ENCODE measurements around the gene NUDCD2. TPM values are rescaled to one million over a fixed set of nuclear protein-coding genes. Genes with fewer than 3 reads are reported as not detected.

NUDCD2 gene
- polyA plus RNA-seq, 1 of the 3 experiments (the other 2 are of a cell fraction), result 7.8 TPM

DNA sequence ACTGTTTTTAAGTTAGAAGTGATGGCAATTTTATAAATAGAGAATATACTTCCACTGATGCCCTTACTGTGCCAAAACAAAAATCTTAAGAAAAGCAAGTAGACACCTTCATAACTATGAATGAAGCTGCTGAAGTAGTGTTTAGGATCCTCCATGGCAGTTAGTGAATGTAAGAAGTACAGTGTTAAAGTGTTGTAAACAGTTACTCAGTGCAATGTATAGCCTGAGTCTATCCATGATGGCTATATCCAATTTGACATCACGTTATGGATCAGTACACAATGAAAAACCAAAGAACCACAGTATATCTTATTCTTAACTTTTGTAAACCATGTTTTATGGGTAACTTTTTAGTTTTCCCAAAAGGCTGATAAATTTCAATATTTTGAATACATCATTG, 15.4 kb downstream of the NUDCD2 start (continued):
- TF ChIP-seq ZBTB33 (IDR thresholded peaks at IDR 0.05; ENCODE audit: borderline replicate concordance, low read depth) (no peak), TAF1 (IDR thresholded peaks at IDR 0.05; ENCODE audit: borderline replicate concordance, low read depth, low read length) (no peak), RAD21 (IDR thresholded peaks at IDR 0.05; ENCODE audit: low read length) (no peak)
- TF ChIP-seq, protein P1, sequence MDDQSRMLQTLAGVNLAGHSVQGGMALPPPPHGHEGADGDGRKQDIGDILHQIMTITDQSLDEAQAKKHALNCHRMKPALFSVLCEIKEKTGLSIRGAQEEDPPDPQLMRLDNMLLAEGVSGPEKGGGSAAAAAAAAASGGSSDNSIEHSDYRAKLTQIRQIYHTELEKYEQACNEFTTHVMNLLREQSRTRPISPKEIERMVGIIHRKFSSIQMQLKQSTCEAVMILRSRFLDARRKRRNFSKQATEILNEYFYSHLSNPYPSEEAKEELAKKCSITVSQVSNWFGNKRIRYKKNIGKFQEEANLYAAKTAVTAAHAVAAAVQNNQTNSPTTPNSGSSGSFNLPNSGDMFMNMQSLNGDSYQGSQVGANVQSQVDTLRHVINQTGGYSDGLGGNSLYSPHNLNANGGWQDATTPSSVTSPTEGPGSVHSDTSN (IDR thresholded peaks at IDR 0.05), result no peak

DNA sequence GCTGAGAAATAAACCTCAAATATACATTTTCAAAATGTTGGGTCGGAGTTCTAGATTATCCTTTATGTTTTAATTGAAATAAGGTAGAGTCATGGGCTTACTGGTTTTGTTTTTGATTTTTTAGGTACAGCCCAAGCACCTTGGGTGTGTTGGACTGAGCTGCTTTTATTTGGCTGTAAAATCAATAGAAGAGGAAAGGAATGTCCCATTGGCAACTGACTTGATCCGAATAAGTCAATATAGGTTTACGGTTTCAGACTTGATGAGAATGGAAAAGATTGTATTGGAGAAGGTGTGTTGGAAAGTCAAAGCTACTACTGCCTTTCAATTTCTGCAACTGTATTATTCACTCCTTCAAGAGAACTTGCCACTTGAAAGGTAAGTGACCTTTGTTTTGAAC, 18.9 kb downstream of the NUDCD2 start:
- TF ChIP-seq IRF3 (IDR thresholded peaks at IDR 0.05; ENCODE audit: low read depth, low read length) (no peak), SMC3 (IDR thresholded peaks at IDR 0.05; ENCODE audit: low read depth, low read length) (no peak), NFIC (IDR thresholded peaks at IDR 0.05; ENCODE audit: borderline replicate concordance) (no peak), RXRA (IDR thresholded peaks at IDR 0.05; ENCODE audit: borderline replicate concordance, low read depth) (no peak), POLR2AphosphoS5 (IDR thresholded peaks at IDR 0.05; ENCODE audit: low read depth, low read length) (no peak), NRF1 (IDR thresholded peaks at IDR 0.05; ENCODE audit: low read depth, low read length) (no peak)
- TF ChIP-seq, protein P2, sequence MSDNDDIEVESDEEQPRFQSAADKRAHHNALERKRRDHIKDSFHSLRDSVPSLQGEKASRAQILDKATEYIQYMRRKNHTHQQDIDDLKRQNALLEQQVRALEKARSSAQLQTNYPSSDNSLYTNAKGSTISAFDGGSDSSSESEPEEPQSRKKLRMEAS (IDR thresholded peaks at IDR 0.05; ENCODE audit: low read depth), result no peak
- peak overlapping the region; percentile 49 for H3K4me2 ChIP-seq
- H3K27ac ChIP-seq (ENCODE audit: low read depth in 2 of 2, low read length in 1 of 2), result no peak overlapping the region
- H3K9me3 ChIP-seq, result no peaks in the 10 kb centered on the region
- no peak overlapping the region for H3K9ac ChIP-seq
- peaks cover 63 to 65% of the 10 kb centered on the region in 2 experiments for H3K36me3 ChIP-seq (replicated peaks in 1 of 2; ENCODE audit: control insufficient read depth in 1 of 2, insufficient read depth in 2 of 2, low read length in 1 of 2)
- H3K4me1 ChIP-seq (ENCODE audit: control insufficient read depth in 1 of 2, insufficient read depth in 2 of 2, low read depth in 1 of 2, low read length in 1 of 2), result peaks cover 12 to 16% of the 10 kb centered on the region in 2 experiments; a peak in 3 of 4 replicates
- H3K79me2 ChIP-seq (ENCODE audit: insufficient read depth), result peaks cover 64% of the 10 kb centered on the region
- POLR2A ChIA-PET, result interaction anchor here (1.7 kb wide), 1 partner anchor 19 kb away, joined by 4 read pairs; the partner anchor contains the start of genes HMMR and NUDCD2
- peaks cover 37% of the 10 kb centered on the region for H4K20me1 ChIP-seq (ENCODE audit: insufficient read depth)
- CTCF ChIA-PET, result interaction anchor here (5.8 kb wide), 1 partner anchor 33 kb away, joined by 21 read pairs; no protein-coding TSS in a partner anchor
- DNase-seq, result no peak
- H3K9me2 ChIP-seq, result no peaks in the 10 kb centered on the region
- 95% methylated on average over 3 of the region's 3 CpGs for WGBS (ENCODE audit: low lambda C conversion rate)
- H3K4me3 ChIP-seq (ENCODE audit: low read depth in 2 of 2, low read length in 1 of 2), result no peak overlapping the region
- H2AFZ ChIP-seq (ENCODE audit: low read depth), result no peak overlapping the region
- peaks cover 9% of the 10 kb centered on the region for H3F3A ChIP-seq (replicated peaks; ENCODE audit: insufficient read depth)
- no peaks in the 10 kb centered on the region for H3K27me3 ChIP-seq (ENCODE audit: insufficient read depth)
